GM19452 (cell line): ENCODE results near the gene IFT43.

Experiments
- ATAC-seq: cut with Tn5 transposase; IDR thresholded peaks from one replicate; pipeline ENCODE4 v1.9.1; 2021; ENCODE audit not compliant: unreplicated experiment

IFT43 gene

GRCh38 chr14:76067536-76067935, 82.0 kb downstream of the IFT43 start:
- ATAC-seq, result no peak

GRCh38 chr14:76073717-76074116, 88.2 kb downstream of the IFT43 start:
- ATAC-seq, result no peak

GRCh38 chr14:76077340-76077739, 91.8 kb downstream of the IFT43 start:
- no peak for ATAC-seq

DNA sequence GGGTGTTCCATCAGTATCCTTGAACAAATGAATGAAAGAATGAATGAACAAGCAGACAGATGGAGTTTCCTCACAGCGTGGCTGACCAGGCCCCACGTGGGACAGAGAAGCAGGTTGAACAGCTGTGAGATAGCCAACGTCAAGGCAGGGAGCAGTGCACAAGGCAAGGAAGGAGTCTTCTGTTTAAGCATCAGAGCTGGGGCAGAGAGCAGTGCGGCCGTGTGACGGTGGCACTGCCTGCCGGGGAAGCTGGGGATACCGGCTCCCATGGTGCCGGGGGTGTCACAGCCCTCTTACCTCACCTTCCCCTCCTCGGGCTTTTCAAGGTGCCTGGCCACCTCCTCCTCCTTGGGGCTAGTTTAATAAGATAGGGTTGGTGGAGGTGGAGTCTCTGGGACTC, 92.9 kb downstream of the IFT43 start:
- ATAC-seq, result no peak

- no peak for ATAC-seq
Measured at GRCh38 chr14:76080025-76080424, 94.5 kb downstream of the IFT43 start.

- ATAC-seq, result no peak
Measured at GRCh38 chr14:76080471-76080870, 94.9 kb downstream of the IFT43 start.

DNA sequence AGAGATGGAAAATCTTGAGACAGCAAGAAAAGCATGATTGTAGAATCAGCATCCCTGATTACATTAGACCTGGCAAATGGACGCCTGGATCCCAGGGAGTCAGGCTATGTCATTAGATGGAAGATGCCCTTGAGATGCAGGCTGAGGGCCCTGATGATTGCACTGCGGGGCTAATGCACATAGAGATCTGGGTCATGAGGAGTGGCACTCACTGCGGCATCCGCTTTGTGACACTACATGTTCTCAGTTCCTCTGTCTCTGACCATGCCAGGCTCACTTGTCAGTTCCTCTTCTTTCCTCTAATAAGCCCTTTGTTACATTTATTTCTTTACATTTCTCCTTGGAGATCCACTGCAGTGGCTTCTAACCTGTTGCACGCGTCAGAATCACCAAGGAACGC, 96.1 kb downstream of the IFT43 start:
- ATAC-seq, result no peak

DNA sequence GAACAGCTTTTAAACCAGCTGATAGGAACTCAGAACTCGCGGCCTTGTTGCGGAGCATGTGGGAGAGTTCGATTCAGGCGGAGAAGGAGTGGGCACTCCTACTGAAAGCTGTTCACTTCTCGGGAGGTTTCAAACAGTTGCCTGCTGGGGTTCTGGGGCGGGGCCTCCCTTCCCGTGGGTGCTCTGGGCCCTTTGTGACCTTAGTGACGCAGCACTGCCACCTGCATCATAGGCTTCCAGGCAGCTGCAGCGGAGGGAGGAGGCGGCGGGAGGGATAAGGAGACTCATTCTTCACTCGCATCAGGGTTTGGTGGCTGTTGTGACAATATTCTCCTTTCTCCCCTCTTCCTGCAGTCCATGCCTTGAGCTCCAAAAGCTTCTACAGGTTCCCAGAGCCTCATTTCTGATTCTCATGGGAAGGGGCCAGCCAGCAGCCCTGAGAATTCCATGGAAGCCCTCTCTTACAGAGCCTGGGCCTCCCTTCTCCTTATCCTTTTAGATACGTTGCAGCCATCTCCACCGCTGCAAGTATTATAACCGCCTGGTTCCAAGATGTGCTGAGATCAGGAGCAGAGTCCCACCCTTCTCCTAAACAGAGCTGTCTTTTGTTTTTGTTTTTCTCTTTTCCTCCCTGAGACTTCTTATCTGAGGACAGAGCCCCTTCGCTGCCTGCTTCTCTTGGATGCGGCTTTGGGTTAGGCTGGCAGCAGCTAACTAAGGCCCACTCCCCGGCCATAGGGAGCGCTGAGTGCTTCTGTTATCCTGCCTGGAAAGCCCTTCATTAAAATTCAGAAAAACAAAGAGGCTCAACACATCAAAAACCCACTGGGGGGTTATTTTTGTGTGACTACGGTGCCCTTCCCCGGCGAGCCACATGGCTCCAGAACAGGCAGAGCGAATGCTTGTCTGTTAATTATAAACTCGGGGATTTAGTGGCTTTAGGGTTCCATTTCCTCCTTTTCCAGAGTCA, 98.5 kb downstream of the IFT43 start:
- no peak for ATAC-seq

DNA sequence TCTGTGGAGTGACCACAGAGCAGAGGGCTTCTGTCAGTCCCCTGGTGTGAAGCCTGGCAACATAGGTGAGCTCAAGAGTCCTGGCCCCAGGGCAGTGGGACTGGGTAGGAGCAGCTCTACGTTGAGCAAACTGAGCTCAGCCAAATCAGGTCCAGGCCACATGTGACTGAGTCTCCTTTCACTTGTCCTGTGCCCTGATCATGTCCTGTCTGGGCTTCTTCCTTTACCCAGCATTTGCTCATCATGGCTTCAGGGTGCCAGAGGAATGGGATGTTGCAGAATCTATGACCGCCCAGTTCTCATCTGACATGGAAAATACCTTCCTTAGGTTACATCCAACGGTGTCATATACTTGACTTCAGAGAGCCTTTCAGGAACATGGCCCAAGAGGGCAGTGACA, 99.8 kb downstream of the IFT43 start:
- no peak for ATAC-seq

DNA sequence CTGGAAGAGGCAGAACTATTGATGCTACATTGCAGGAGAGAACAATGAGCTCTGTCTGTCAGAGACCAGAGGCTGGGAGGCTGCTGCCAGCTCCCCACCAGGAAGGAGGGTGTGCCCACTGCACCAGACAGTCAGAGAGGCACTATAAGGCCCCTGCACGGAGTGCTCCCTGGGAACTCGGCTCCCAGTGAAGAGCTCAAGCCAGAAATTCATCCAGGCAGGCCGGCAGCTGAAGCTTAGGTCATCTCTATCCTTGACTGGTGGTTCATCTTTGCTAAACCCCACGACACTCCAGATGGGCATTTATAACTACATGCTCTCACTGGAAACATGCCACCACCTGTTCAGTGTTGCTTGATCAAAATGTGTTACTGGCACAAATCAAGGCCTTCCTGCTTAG, 101.1 kb downstream of the IFT43 start:
- ATAC-seq, result no peak

DNA sequence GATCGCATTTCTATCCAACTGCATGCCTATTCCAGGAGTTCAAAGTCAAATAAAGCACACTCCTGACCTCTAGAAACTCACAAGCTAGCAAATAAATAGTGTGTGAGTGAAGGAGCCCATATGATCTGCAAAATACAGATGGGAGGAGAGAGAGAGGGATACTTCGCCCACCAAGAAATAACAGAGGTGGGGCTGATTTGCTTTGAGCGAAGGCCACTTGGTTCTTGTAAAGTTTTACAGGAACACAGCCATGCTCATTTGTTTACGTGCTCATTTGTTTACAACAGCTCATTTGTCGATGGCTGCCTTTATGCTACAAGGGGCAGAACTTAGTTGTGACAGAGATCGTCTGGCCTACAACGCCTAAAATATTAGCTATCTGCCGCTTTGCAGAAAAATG, 102.8 kb downstream of the IFT43 start:
- ATAC-seq, result no peak

DNA sequence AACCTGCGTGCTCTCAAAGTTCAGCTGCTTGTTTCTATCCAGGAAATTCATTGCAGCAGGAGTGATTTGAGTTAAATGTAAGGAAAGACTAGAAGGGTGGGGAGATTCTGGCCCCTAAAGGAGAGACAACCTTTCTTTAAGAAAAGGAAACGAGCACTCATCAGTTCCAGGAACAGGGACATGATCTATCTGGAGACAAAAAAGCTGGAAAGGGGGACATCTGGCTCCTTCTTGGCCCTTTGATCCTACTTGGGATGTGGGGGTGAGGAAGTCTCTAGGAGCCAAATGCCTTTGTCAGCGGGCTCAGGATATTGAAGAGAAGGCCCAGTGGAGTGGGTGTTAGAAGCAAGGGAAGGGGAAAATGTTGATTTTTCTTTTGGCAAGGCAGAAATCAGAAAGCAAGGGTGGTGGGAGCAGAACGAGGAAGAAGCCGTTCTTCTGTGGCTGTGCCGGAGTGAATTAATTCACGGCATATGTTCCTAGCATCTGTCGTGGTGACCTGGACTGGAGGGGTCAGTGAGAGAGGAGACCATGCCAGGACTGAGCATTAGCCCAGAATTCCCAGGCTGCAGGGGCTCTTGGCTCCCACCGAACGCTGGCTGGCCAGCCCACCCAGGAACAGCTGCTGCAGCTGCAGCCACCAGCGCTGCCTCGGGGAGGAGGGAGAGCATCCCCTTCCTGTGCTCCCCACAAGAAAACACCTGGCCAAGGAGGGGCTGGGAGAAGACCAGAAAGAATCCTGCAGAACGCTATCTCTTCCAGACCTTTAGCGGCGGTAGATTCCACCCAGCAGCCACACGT, 103.4 kb downstream of the IFT43 start:
- ATAC-seq, result no peak

DNA sequence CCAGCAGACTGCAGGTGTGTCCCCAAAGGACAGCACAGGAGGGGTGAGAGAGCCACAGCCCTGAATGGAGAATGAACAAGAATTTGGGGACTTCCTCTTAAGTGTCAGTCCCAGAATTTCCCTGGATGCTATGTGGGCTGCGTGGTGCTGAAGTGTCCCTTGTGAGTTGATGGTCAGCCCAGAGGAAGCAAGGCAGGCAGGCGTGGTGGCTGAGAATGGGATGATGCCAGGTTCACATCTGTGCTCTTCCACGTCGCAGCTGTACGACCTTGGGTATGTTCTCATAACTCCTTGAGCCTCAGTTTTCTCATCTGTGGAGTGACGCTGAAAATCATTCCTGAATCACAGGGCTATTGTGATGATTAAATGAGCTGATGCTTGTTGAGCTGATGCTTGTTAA, 104.0 kb downstream of the IFT43 start:
- ATAC-seq, result no peak

DNA sequence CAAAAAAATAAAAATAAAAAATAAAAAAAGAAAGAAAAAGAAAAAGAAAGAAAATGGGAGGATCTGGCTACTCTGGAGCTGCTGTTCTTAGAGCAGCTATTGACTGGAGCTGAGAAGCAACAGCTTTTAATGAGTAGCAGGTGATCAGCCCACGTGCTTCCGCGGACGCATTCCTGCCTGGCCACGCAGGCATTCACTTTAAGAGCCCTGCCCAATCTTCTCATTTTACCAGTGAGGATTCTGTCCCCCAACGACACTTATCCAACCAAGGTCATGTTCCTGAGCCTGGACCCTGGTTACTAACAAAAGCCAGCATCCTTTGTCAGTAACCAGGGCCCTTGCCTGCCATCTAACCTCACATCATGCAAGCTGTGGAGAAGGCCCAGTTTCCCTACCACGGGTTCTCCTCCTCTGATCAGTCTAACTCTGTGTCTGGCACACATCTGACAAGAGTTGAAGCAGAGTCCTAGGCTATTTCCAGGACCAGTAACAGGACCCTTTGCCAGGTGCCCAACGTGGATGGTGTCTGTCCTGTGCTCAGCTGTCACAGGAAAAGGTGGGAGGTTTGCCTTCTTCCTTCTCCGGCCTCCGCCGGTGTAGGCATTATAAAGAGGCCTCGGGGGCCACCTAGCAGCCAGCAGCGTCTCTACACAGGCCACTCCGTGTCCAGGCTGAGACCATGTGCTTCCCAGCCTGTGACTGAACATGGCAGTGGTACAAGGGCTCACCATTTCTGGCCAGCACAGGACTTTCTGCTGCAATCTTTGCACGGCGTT, 105.2 kb downstream of the IFT43 start:
- ATAC-seq, result no peak

GRCh38 chr14:76093077-76093476, 107.5 kb downstream of the IFT43 start:
- ATAC-seq, result no peak

DNA sequence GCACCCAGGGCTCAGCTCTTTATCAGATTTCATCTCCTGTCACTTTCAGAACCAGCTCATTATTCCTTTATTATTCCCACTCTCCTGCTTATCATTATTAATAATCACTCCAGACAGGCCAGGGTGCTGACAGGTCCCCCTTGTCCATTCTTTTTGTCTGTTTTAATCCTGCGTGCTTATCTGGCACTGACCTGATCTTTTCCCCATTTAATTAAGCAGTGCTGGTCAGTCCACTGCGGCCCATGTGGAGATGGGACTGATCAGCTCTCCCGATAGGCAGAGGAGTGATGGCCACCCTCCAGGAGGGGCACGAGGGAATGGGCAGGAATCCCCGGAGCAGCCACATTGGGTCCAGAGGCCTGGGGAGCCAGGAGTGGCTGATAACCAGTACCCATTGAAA, 110.7 kb downstream of the IFT43 start:
- ATAC-seq, result no peak

- ATAC-seq, result no peak
Measured at GRCh38 chr14:76097547-76097946, 112.0 kb downstream of the IFT43 start.

- no peak for ATAC-seq
Measured at GRCh38 chr14:76098047-76098446, 112.5 kb downstream of the IFT43 start.

GRCh38 chr14:76098916-76099675, 113.5 kb downstream of the IFT43 start:
- ATAC-seq, result no peak

GRCh38 chr14:76100236-76100635, 114.7 kb downstream of the IFT43 start:
- no peak for ATAC-seq
